ENCODE data around the gene THRB. TPM values are rescaled to one million over a fixed set of nuclear protein-coding genes. Genes with fewer than 3 reads are reported as not detected.

THRB gene
- total and polyA plus RNA-seq, 7 experiments from 2014 or later = 0.05 to 1.0 (median 0.16) TPM; not detected in 4

DNA sequence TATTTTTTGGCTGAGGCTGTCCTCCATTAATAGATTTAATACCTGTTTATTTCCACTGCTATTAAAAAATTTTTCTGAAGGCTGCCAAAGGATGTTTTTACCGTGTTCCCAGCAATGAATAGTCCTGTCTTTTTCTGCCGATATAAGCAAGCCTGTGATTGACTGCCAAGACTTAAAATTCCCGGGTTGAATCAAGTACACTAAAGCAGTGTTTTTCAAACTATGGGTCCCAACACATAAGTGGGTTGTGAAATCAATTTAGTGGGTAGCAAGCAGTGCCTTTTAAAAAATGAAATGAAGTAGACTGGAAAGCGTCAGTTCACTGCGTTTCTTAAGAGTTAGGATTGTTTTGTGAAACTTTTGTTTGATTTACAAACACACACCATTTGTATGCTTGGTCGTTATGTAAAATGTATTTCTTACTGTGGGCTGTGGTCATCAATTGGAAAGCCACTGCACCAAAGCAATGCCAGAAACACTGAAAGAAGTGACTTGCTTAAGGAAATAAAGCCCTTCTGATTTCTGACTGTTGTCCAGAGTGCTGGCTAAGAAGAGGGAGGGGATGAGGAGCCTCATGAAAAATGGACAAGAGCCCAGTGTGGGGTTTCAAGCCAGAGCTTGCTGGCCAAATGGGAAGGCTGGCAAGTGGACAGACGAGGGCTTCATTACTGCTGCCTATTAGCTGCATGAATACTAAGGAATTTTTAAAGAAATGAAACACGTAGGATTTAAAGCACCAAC is 206.0 kb downstream of the THRB start:
- Mint-ChIP-seq H3K9me3 (peaks cover 0 to 7% (median 0%) of the 10 kb centered on the region in 11 donors), H3K4me3 (no peak overlapping the region), H3K27ac (no peak overlapping the region), H3K36me3 (no peaks in the 10 kb centered on the region), H3K27me3 (peaks cover 0 to 8% (median 0%) of the 10 kb centered on the region in 5 donors), H3K4me1 (no peaks in the 10 kb centered on the region)
- intact Hi-C loops (cut with micrococcal nuclease) = no loop called here
- POLR2A ChIA-PET = no interaction called here
- Histone ChIP-seq H3K9me3 (ENCODE audit: control insufficient read depth in 2 of 3, low read length in 3 of 3) (peaks cover 0 to 6% (median 0%) of the 10 kb centered on the region in 3 experiments), H3K27ac (ENCODE audit: low read depth, low read length) (no peak overlapping the region), H3K4me3 (ENCODE audit: low read length) (no peak overlapping the region), H3K36me3 (ENCODE audit: control insufficient read depth in 2 of 3, insufficient read depth in 3 of 3, low read length in 3 of 3) (no peaks in the 10 kb centered on the region), H3K27me3 (ENCODE audit: control insufficient read depth in 2 of 2, insufficient read depth in 2 of 2, low read length in 2 of 2) (no peaks in the 10 kb centered on the region), H3K4me1 (ENCODE audit: control insufficient read depth in 2 of 2, insufficient read depth in 2 of 2, low read length in 2 of 2) (no peaks in the 10 kb centered on the region)
- ATAC-seq (no peak), DNase-seq (no peak)
- CTCF ChIA-PET = no interaction called here

DNA sequence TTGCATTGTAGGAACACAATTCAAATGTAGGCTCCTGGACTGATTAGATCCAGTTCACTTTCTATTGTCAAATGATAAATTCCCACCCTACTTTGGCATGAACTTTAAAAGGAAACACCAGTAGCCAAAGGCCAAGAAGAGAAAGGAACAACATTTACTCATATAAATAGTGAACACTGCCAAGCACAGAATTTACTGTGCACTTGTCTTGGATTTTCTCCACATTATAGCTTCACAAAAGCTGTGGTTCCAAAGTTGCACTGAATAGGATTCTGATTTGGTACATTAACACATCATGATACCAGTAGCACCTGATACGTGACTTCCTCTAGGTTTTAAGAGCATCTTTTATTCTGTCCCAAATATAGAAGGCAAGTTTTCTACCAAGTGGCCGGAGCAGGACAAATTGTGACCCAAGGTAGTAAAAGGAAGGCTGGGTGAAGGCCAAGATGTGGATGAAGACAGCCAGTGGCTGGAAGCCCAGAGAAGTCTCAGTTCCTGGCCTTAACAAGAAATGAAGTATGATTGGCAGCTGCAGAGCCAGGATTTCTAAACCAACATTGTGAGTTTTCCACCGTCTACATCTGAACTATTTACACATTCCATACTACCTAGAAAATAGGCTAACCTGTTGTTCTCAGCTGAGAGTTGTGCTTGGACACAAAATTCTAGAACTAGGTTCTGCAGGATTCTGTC is 206.7 kb downstream of the THRB start:
- ChIA-PET CTCF (no interaction called here), POLR2A (no interaction called here)
- no peak for DNase-seq
- intact Hi-C loops (cut with micrococcal nuclease) = no loop called here
- Histone ChIP-seq H3K36me3 (ENCODE audit: control insufficient read depth in 2 of 3, insufficient read depth in 3 of 3, low read length in 3 of 3) (no peaks in the 10 kb centered on the region), H3K27ac (ENCODE audit: low read depth, low read length) (no peak overlapping the region), H3K4me3 (ENCODE audit: low read length) (no peak overlapping the region), H3K9me3 (ENCODE audit: control insufficient read depth in 2 of 3, low read length in 3 of 3) (peaks cover 0 to 6% (median 0%) of the 10 kb centered on the region in 3 experiments), H3K4me1 (ENCODE audit: control insufficient read depth in 2 of 2, insufficient read depth in 2 of 2, low read length in 2 of 2) (no peaks in the 10 kb centered on the region), H3K27me3 (ENCODE audit: control insufficient read depth in 2 of 2, insufficient read depth in 2 of 2, low read length in 2 of 2) (no peaks in the 10 kb centered on the region)
- Mint-ChIP-seq H3K27ac (no peak overlapping the region), H3K9me3 (peaks cover 0 to 7% (median 0%) of the 10 kb centered on the region in 11 donors), H3K4me1 (no peaks in the 10 kb centered on the region), H3K4me3 (no peak overlapping the region), H3K27me3 (peaks cover 0 to 8% (median 0%) of the 10 kb centered on the region in 5 donors), H3K36me3 (no peaks in the 10 kb centered on the region)
- no peak for ATAC-seq

DNA sequence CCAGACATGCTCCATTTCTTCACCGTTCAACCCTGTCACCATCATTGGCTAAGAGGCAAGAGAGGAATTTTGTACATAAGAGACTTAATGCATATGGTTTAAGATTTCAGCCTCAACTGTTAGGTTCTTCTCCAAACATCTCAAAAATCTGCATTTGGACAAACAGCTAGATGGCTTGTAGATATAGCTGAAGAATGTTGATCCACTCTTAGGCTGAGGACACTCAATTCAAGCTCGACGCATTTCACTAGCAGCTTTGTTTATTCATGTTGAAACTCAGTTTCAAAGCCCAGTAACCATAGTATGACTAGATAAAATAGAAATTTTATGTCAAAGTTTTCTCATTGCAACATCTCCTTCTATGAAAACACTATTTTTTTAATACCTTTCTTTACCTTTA is 208.2 kb downstream of the THRB start:
- ChIA-PET CTCF (no interaction called here), POLR2A (no interaction called here)
- ATAC-seq (no peak), DNase-seq (no peak)
- peaks cover 0 to 7% (median 0%) of the 10 kb centered on the region in 11 donors for H3K9me3 Mint-ChIP-seq
- H3K4me1 ChIP-seq (ENCODE audit: control insufficient read depth in 2 of 2, insufficient read depth in 2 of 2, low read length in 2 of 2) = no peaks in the 10 kb centered on the region
- H3K4me3 ChIP-seq (ENCODE audit: low read length) = no peak overlapping the region
- no peak overlapping the region for H3K27ac ChIP-seq (ENCODE audit: low read depth, low read length)
- H3K4me1 Mint-ChIP-seq = no peaks in the 10 kb centered on the region
- H3K27me3 Mint-ChIP-seq = peaks cover 0 to 8% (median 0%) of the 10 kb centered on the region in 5 donors
- no peak overlapping the region for H3K4me3 Mint-ChIP-seq
- no peaks in the 10 kb centered on the region for H3K36me3 Mint-ChIP-seq
- peaks cover 0 to 6% (median 0%) of the 10 kb centered on the region in 3 experiments for H3K9me3 ChIP-seq (ENCODE audit: control insufficient read depth in 2 of 3, low read length in 3 of 3)
- H3K27me3 ChIP-seq (ENCODE audit: control insufficient read depth in 2 of 2, insufficient read depth in 2 of 2, low read length in 2 of 2) = no peaks in the 10 kb centered on the region
- no peaks in the 10 kb centered on the region for H3K36me3 ChIP-seq (ENCODE audit: control insufficient read depth in 2 of 3, insufficient read depth in 3 of 3, low read length in 3 of 3)
- intact Hi-C loops (cut with micrococcal nuclease) = no loop called here
- no peak overlapping the region for H3K27ac Mint-ChIP-seq

DNA sequence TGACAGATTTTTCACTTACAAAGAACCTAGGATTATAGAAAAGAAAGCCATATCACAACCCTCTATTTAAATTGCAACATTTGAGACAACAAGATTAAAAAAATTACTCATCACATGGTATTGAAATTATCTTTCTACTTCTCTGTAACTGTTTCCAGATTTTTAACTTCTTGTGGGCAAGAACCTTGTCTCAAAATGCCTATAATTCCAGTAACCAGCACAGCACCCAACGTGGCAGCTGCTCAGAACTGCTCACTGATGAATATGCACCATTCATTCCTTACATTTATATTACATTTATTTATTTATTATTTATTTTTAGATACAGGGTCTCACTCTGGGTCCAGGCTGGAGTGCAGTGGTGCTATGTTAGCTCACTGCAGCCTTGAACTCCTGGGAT is 216.1 kb downstream of the THRB start:
- H3K36me3 Mint-ChIP-seq = no peaks in the 10 kb centered on the region
- POLR2A ChIA-PET = no interaction called here
- intact Hi-C loops (cut with micrococcal nuclease) = no loop called here
- H3K4me3 Mint-ChIP-seq = no peak overlapping the region
- ATAC-seq = no peak
- H3K27ac Mint-ChIP-seq = no peak overlapping the region
- Histone ChIP-seq H3K9me3 (ENCODE audit: control insufficient read depth in 2 of 3, low read length in 3 of 3) (no peaks in the 10 kb centered on the region), H3K27ac (ENCODE audit: low read depth, low read length) (no peak overlapping the region), H3K36me3 (ENCODE audit: control insufficient read depth in 2 of 3, insufficient read depth in 3 of 3, low read length in 3 of 3) (no peaks in the 10 kb centered on the region), H3K27me3 (ENCODE audit: control insufficient read depth in 2 of 2, insufficient read depth in 2 of 2, low read length in 2 of 2) (no peaks in the 10 kb centered on the region), H3K4me3 (ENCODE audit: low read length) (no peak overlapping the region), H3K4me1 (ENCODE audit: control insufficient read depth in 2 of 2, insufficient read depth in 2 of 2, low read length in 2 of 2) (no peaks in the 10 kb centered on the region)
- H3K4me1 Mint-ChIP-seq = no peaks in the 10 kb centered on the region
- CTCF ChIA-PET = no interaction called here
- H3K27me3 Mint-ChIP-seq = peaks cover 0 to 19% (median 0%) of the 10 kb centered on the region in 5 donors
- DNase-seq = no peak
- peaks cover 0 to 3% (median 0%) of the 10 kb centered on the region in 11 donors for H3K9me3 Mint-ChIP-seq

DNA sequence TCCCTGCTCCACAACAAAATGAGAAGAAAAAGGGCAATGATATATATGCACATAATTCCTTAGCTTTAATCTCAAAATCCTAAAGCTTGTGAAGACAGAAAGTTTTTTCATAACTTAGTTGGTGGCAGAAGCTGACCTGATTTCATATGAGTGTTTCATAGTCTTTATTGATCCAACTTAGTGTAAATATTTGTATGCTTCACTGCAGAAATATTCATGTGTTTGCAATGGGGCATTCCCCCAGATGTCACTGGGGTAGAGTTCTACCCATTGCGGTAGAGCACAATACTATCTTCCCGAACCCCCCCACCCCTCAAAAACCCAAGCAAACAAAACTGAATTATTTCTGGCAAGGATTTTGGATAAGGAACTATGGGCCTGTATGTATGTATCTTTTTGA is 221.2 kb downstream of the THRB start:
- H3K27me3 Mint-ChIP-seq = peaks cover 0 to 28% (median 4%) of the 10 kb centered on the region in 5 donors
- ATAC-seq (no peak), DNase-seq (no peak)
- H3K36me3 Mint-ChIP-seq = no peaks in the 10 kb centered on the region
- H3K4me3 Mint-ChIP-seq = no peak overlapping the region
- H3K27me3 ChIP-seq (ENCODE audit: control insufficient read depth in 2 of 2, insufficient read depth in 2 of 2, low read length in 2 of 2) = no peaks in the 10 kb centered on the region
- intact Hi-C loops (cut with micrococcal nuclease) = no loop called here
- no peaks in the 10 kb centered on the region for H3K36me3 ChIP-seq (ENCODE audit: control insufficient read depth in 2 of 3, insufficient read depth in 3 of 3, low read length in 3 of 3)
- H3K27ac ChIP-seq (ENCODE audit: low read depth, low read length) = no peak overlapping the region
- H3K9me3 ChIP-seq (ENCODE audit: control insufficient read depth in 2 of 3, low read length in 3 of 3) = no peaks in the 10 kb centered on the region
- H3K4me1 ChIP-seq (ENCODE audit: control insufficient read depth in 2 of 2, insufficient read depth in 2 of 2, low read length in 2 of 2) = no peaks in the 10 kb centered on the region
- POLR2A ChIA-PET = no interaction called here
- H3K27ac Mint-ChIP-seq = no peak overlapping the region
- no peaks in the 10 kb centered on the region for H3K9me3 Mint-ChIP-seq
- H3K4me3 ChIP-seq (ENCODE audit: low read length) = no peak overlapping the region
- no peaks in the 10 kb centered on the region for H3K4me1 Mint-ChIP-seq
- CTCF ChIA-PET = no interaction called here

DNA sequence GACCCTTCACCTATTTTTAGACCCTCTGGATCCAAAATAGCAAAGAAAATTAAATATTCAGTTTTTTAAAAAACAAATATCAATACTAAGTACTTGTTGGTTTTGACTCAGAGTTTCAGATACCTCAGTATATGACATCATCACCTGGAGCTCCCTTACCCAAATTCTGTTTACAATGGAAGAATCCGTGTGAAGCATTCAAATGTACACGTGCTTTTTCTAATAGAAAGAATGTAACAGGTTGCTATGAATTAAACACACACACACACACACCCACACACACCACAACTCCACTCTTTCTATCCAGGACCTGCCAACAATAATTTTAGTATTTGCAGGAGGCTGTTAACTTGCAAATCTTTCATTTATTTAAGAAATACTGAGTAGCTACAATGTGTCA is 221.8 kb downstream of the THRB start:
- ChIA-PET POLR2A (no interaction called here), CTCF (no interaction called here)
- Mint-ChIP-seq H3K27me3 (peaks cover 0 to 28% (median 4%) of the 10 kb centered on the region in 5 donors), H3K27ac (no peak overlapping the region), H3K36me3 (no peaks in the 10 kb centered on the region), H3K4me3 (no peak overlapping the region), H3K4me1 (no peaks in the 10 kb centered on the region), H3K9me3 (no peaks in the 10 kb centered on the region)
- Histone ChIP-seq H3K9me3 (ENCODE audit: control insufficient read depth in 2 of 3, low read length in 3 of 3) (no peaks in the 10 kb centered on the region), H3K4me3 (ENCODE audit: low read length) (no peak overlapping the region), H3K27ac (ENCODE audit: low read depth, low read length) (no peak overlapping the region), H3K36me3 (ENCODE audit: control insufficient read depth in 2 of 3, insufficient read depth in 3 of 3, low read length in 3 of 3) (no peaks in the 10 kb centered on the region), H3K27me3 (ENCODE audit: control insufficient read depth in 2 of 2, insufficient read depth in 2 of 2, low read length in 2 of 2) (no peaks in the 10 kb centered on the region), H3K4me1 (ENCODE audit: control insufficient read depth in 2 of 2, insufficient read depth in 2 of 2, low read length in 2 of 2) (no peaks in the 10 kb centered on the region)
- DNase-seq (no peak), ATAC-seq (no peak)
- intact Hi-C loops (cut with micrococcal nuclease) = no loop called here

DNA sequence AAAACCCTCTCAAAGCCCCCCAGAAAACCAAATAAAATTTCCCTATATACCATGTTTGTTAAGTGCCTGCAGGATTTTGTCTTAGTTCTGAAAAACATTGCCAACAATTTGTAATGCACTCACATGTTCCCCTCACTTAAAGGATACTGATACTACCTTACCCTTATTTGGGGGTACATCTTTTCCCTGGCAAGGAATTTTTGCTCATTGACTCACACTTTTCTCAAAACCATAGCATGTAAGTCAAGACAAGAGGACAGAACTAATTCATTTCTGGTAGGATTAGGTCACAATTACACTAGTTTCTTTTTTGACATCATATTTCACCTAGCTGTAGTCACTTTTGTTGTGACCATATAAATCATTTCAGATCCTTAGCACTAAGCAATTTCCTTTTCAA is 222.2 kb downstream of the THRB start:
- intact Hi-C loops (cut with micrococcal nuclease) = no loop called here
- Mint-ChIP-seq H3K4me1 (no peaks in the 10 kb centered on the region), H3K27me3 (peaks cover 0 to 24% (median 4%) of the 10 kb centered on the region in 5 donors), H3K27ac (no peak overlapping the region), H3K36me3 (no peaks in the 10 kb centered on the region), H3K9me3 (no peaks in the 10 kb centered on the region), H3K4me3 (no peak overlapping the region)
- H3K9me3 ChIP-seq (ENCODE audit: control insufficient read depth in 2 of 3, low read length in 3 of 3) = no peaks in the 10 kb centered on the region
- no peak overlapping the region for H3K27ac ChIP-seq (ENCODE audit: low read depth, low read length)
- ChIA-PET CTCF (no interaction called here), POLR2A (no interaction called here)
- no peaks in the 10 kb centered on the region for H3K27me3 ChIP-seq (ENCODE audit: control insufficient read depth in 2 of 2, insufficient read depth in 2 of 2, low read length in 2 of 2)
- no peak overlapping the region for H3K4me3 ChIP-seq (ENCODE audit: low read length)
- ATAC-seq (no peak), DNase-seq (no peak)
- H3K36me3 ChIP-seq (ENCODE audit: control insufficient read depth in 2 of 3, insufficient read depth in 3 of 3, low read length in 3 of 3) = no peaks in the 10 kb centered on the region
- H3K4me1 ChIP-seq (ENCODE audit: control insufficient read depth in 2 of 2, insufficient read depth in 2 of 2, low read length in 2 of 2) = no peaks in the 10 kb centered on the region

Measured in naive thymus-derived CD4-positive, alpha-beta T cell (primary cell).